T-cell (primary cell): ENCODE results near the gene NTRK1. TPM values are rescaled to one million over a fixed set of nuclear protein-coding genes. Genes with fewer than 3 reads are reported as not detected.

Experiments used
- ATAC-seq, 4 experiments: fragments of 200-7000 bp in 3 of 4; fragments of 150-1000 bp in 1 of 4; cut with Tn5 transposase; replicated peaks in 1 of 4; 1 replicate in 3 of 4; 2 replicates in 1 of 4; pipeline ENCODE4 v1.10.0; 2021; ENCODE audit warnings: moderate library complexity in 3 of 4, mild to moderate bottlenecking in 2 of 4, moderate number of reproducible peaks in 1 of 4
- CTCF ChIA-PET, 2 donors: fragments of 300-600 bp; sonication (Branson Sonifier 250); formaldehyde crosslinking; loops; one replicate each; lab custom pipeline; 2022; ENCODE audit warnings: antibody characterized with exemption in 2 of 2; lab: Charles Lee
- POLR2A ChIA-PET, 2 donors: fragments of 300-600 bp; sonication (Branson Sonifier 250); formaldehyde crosslinking; loops; one replicate each; lab custom pipeline; 2022; ENCODE audit warnings: antibody characterized with exemption in 2 of 2; lab: Charles Lee
- DNase-seq, 35 experiments: peaks; one replicate each; pipeline versions ENCODE4 v3.0.0 to v3.0.0-alpha.2; 2013 to 2023
- H3K27ac ChIP-seq: one replicate; pipeline ENCODE4 v1.5.1; 2013; ENCODE audit warnings: low read length
- H3K27me3 ChIP-seq, 2 experiments: replicated peaks in 1 of 2; 1 replicate in 1 of 2; 2 replicates in 1 of 2; pipeline versions ENCODE4 v1.6.1 to v1.7.0; 2013; ENCODE audit warnings: low read length in 1 of 2, mixed read lengths in 1 of 2; ENCODE audit not compliant: control insufficient read depth in 2 of 2, insufficient read depth in 2 of 2; ENCODE audit errors: extremely low read depth in 1 of 2
- H3K36me3 ChIP-seq, 2 donors: 1 replicate in 1 of 2; 2 replicates in 1 of 2; pipeline versions ENCODE4 v1.6.1 to v1.7.0; 2013; ENCODE audit warnings: low read length in 1 of 2; ENCODE audit not compliant: control insufficient read depth in 2 of 2, insufficient read depth in 1 of 2; ENCODE audit errors: extremely low read depth in 1 of 2
- H3K4me1 ChIP-seq, 2 experiments: 1 replicate in 1 of 2; 2 replicates in 1 of 2; pipeline versions ENCODE4 v1.6.1 to v1.7.0; 2013; ENCODE audit warnings: low read length in 2 of 2, mixed read lengths in 1 of 2; ENCODE audit not compliant: insufficient read depth in 2 of 2, control insufficient read depth in 1 of 2; ENCODE audit errors: extremely low read depth in 1 of 2
- H3K4me3 ChIP-seq, 2 donors: 1 replicate in 1 of 2; 2 replicates in 1 of 2; pipeline versions ENCODE4 v1.5.1 to v1.7.0; 2013; ENCODE audit warnings: mild to moderate bottlenecking in 2 of 2, low read length in 1 of 2, moderate library complexity in 1 of 2; ENCODE audit not compliant: control insufficient read depth in 1 of 2; ENCODE audit errors: extremely low read depth in 1 of 2
- H3K9me3 ChIP-seq: 2 replicates; pipeline ENCODE4 v1.7.0; 2013
- H3K27ac Mint-ChIP-seq, 2 donors: one replicate each; pipeline ENCODE4 v1.8.0; 2020 to 2021; ENCODE audit warnings: mild to moderate bottlenecking in 2 of 2, mixed read lengths in 2 of 2
- H3K27me3 Mint-ChIP-seq, 2 donors: one replicate each; pipeline ENCODE4 v1.8.0; 2021 to 2022; ENCODE audit warnings: mixed read lengths in 2 of 2
- H3K36me3 Mint-ChIP-seq: one replicate; pipeline ENCODE4 v1.8.0; 2021; ENCODE audit warnings: mixed read lengths
- H3K4me1 Mint-ChIP-seq, 3 donors: one replicate each; pipeline ENCODE4 v1.8.0; 2020 to 2022; ENCODE audit warnings: mixed read lengths in 3 of 3, mild to moderate bottlenecking in 1 of 3
- H3K4me3 Mint-ChIP-seq, 3 donors: one replicate each; pipeline ENCODE4 v1.8.0; 2020 to 2022; ENCODE audit warnings: mild to moderate bottlenecking in 3 of 3, mixed read lengths in 3 of 3, moderate library complexity in 3 of 3
- H3K9me3 Mint-ChIP-seq, 3 donors: one replicate each; pipeline ENCODE4 v1.8.0; 2020 to 2022; ENCODE audit warnings: mixed read lengths in 3 of 3
- WGBS: methylation state at CpG from one replicate; pipeline ENCODE4 v1.1.5; 2013; ENCODE audit warnings: missing lambda C conversion rate; ENCODE audit not compliant: insufficient coverage; 5-methylcytosine and 5-hydroxymethylcytosine counted together
- total RNA-seq, 35 experiments: library from RNA in 6 of 35; stranded (reverse) in 6 of 35; fragments of 120-200 nt in 1 of 35; gene quantifications; one replicate each; pipeline versions ENCODE4 v1.2.1 to v1.2.4 and lab custom pipeline; 2013 to 2026

The NTRK1 gene
- total RNA-seq, 5 donors from 2014 or later (not counting 1 experiment from before 2014, with no cell fraction given) = 0.36 to 1.2 (median 0.60) TPM

DNA sequence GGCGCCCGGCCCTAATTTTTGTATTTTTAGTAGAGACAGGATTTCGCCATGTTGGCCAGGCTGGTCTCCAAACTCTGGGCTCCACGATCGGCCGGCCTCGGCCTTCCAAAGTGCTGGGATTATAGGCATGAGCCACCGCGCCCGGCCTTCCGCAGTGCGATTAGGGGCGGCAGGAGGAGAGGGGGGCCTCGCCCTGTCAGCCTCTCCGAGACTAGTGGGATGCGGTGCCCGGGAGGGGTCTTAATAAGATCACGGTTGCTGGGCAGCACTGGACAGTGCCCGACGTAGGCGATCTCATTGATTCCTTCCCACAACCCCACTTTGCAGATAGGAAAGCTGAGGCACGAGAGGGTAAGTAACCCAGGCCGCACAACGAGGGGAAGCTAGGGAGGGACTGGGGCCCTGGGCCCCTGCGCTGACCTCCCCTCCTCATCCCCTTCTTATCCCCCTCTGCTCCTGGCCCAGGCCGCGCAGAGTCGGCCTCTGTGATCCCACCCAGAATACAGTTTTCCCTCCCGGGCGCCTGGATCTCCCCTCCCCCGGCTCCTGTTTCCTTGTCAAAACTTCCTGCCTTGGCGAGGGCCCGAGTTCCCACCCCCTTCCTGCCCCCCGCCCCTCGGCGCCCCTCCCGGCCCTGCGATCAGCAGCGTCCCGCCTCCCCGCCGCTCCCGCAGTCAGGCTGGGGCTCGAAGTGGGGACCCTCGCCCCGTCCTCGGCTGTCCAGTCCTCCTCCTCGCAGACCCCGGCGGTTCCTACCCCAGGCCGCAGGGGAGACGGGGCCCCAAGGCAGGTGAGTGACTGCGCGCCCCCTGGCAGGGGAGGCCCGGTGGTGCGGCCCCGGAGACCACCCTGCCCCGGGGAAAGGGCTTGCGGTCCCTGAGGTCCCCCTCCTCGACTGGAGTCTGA, 32.6 kb downstream of the NTRK1 start, which contains the start of gene PEAR1:
Gene PEAR1 (plus strand): TSS at position 671 of the 906 bp plus-strand sequence. CDS start 10,209 bp downstream, outside the sequence.
- peak in 2 of 35 experiments; percentile 3 to 9 for DNase-seq
- WGBS = 12% methylated on average over 48 of the region's 60 CpGs
- no peaks in the 10 kb centered on the region for H3K9me3 Mint-ChIP-seq
- peaks cover 17 to 25% (median 23%) of the 10 kb centered on the region in 3 donors for H3K4me1 Mint-ChIP-seq
- no peaks in the 10 kb centered on the region for H3K36me3 Mint-ChIP-seq
- peaks cover 23 to 62% of the 10 kb centered on the region in 2 donors for H3K27me3 Mint-ChIP-seq
- H3K27ac ChIP-seq = no peak within 1 kb of the TSS
- peaks cover 0 to 80% of the 10 kb centered on the region in 2 experiments for H3K27me3 ChIP-seq
- ATAC-seq = no peak
- H3K9me3 ChIP-seq = no peaks in the 10 kb centered on the region
- CTCF ChIA-PET = interaction anchor here (0.6 to 1.7 kb wide), 9 partner anchors 14 to 564 kb away, joined by 3 to 6 read pairs (median 3); no protein-coding TSS in a partner anchor
- H3K4me1 ChIP-seq = peaks cover 4 to 34% of the 10 kb centered on the region in 2 experiments
- no peak within 1 kb of the TSS for H3K27ac Mint-ChIP-seq
- peak within 1 kb of the TSS; percentile 61 to 75 (median 62) for H3K4me3 Mint-ChIP-seq
- H3K4me3 ChIP-seq = peak within 1 kb of the TSS; percentile 24 to 69
- POLR2A ChIA-PET = no interaction called here
- H3K36me3 ChIP-seq = no peaks in the 10 kb centered on the region

DNA sequence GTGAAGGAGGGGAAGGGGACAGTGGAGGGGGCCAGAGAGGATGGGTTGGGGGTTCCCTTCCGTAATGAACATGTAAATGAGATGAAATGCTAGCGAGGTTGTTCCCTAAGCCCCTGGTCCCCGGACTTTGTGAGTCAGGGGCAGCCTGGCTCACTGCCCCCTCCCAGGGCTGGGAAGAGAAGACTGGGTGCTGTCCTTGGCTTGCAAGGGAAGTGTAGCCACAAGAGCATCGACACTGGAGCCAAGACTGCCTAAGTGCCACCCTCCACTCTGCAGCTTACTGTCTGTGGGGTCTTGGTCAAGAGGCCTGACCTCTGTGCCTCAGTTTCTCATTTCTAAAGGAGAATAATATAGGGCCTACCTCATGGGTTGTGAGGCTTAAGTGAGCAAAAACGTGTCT, 33.3 kb downstream of the NTRK1 start:
- no peaks in the 10 kb centered on the region for H3K9me3 Mint-ChIP-seq
- no peaks in the 10 kb centered on the region for H3K36me3 Mint-ChIP-seq
- peaks cover 26 to 65% of the 10 kb centered on the region in 2 donors for H3K27me3 Mint-ChIP-seq
- CTCF ChIA-PET = no interaction called here
- H3K4me3 ChIP-seq = no peak overlapping the region
- H3K4me1 ChIP-seq = peaks cover 4 to 35% of the 10 kb centered on the region in 2 experiments
- H3K9me3 ChIP-seq = no peaks in the 10 kb centered on the region
- peak overlapping the region in 2 of 3 donors; percentile 43 to 57 for H3K4me3 Mint-ChIP-seq
- no peak overlapping the region for H3K27ac Mint-ChIP-seq
- H3K4me1 Mint-ChIP-seq = peaks cover 22 to 30% (median 26%) of the 10 kb centered on the region in 3 donors
- POLR2A ChIA-PET = no interaction called here
- peaks cover 0 to 78% of the 10 kb centered on the region in 2 experiments for H3K27me3 ChIP-seq
- no peak overlapping the region for H3K27ac ChIP-seq
- no peak for DNase-seq
- H3K36me3 ChIP-seq = no peaks in the 10 kb centered on the region
- WGBS = 46% methylated on average over 3 of the region's 5 CpGs
- ATAC-seq = no peak

DNA sequence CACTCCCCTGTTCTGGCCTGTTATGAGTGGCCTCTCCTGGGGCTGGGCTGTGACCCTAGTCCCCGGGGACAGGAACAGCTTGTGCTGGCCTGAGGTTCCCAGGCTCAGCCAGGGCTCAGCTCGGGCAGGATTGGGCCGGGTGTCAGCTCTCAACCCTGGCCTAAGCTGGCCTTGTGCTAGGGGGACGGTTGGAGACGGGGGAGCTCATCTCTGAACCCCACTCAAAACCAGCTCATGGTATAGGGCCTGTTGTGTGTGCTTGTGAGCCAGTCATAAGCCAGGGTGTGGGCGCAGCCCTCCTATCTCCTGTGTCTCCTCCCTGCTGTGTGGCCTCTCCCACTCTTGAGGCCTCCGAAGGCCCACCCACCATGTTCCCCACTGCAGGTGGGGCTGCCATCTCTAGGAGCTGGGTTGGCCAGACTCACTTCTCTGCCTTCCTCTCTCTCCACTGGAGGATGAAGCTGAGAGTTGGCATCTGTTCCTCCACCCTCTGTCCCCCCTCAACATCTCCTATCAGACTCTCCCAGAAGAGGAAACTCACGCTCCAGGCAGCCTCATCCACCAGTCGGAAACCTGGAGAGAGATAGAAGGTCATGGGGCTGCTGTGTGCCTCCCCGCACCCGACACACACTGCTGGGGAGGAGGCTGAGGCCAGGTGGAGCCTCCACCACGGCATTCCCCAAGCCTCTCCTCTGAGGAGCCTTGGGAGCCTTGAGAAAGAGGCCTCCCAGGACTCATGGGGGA, 34.2 kb downstream of the NTRK1 start:
- H3K4me1 Mint-ChIP-seq = peaks cover 22 to 30% (median 26%) of the 10 kb centered on the region in 3 donors
- no peak overlapping the region for H3K27ac ChIP-seq
- peaks cover 0 to 85% of the 10 kb centered on the region in 2 experiments for H3K27me3 ChIP-seq
- H3K4me3 Mint-ChIP-seq = no peak overlapping the region
- no peaks in the 10 kb centered on the region for H3K9me3 ChIP-seq
- no peak for DNase-seq
- H3K9me3 Mint-ChIP-seq = no peaks in the 10 kb centered on the region
- peaks cover 25 to 61% of the 10 kb centered on the region in 2 donors for H3K27me3 Mint-ChIP-seq
- H3K36me3 Mint-ChIP-seq = no peaks in the 10 kb centered on the region
- WGBS = 91% methylated on average over 2 of the region's 12 CpGs
- H3K27ac Mint-ChIP-seq = no peak overlapping the region
- no peaks in the 10 kb centered on the region for H3K36me3 ChIP-seq
- H3K4me3 ChIP-seq = no peak overlapping the region
- ChIA-PET POLR2A (no interaction called here), CTCF (no interaction called here)
- no peak for ATAC-seq
- peaks cover 4 to 35% of the 10 kb centered on the region in 2 experiments for H3K4me1 ChIP-seq

DNA sequence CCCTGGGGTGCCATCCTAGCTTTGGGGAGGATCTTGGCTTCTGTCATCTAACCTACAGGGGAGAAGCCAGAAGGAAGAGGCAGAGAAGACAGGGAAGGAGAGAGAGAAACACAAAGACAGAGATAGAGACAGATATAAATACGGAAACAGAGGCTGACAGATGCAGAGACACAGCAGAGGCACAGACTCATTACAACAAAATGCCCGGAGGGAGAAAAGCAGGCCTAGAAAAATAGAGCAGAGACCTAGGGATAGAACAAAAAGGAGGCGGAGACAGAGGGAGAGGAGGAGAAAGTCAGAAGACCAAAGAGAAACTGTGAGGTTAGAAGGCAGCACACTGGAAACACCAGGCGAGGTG, 34.8 kb downstream of the NTRK1 start:
- CTCF ChIA-PET = no interaction called here
- no peak overlapping the region for H3K27ac Mint-ChIP-seq

DNA sequence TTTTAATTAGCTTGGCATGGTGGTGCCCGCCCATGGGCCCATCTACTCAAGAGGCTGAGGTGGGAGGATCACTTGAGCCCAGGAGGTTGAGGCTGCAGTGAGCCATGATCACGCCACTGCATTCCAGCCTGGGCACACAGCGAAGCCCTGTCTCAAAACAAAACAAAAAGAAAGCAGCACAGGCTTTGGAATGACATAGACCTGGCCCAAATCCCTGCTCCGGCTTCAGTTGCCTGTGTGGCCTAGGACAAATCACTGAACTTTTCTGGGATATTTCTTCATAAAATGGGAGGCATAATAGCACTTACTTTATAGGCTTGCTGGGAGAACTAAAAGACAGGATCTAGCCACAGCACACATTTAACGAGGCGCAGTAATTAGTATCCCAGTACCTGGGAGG, 35.3 kb downstream of the NTRK1 start:
- Mint-ChIP-seq H3K4me1 (peaks cover 18 to 24% (median 23%) of the 10 kb centered on the region in 3 donors), H3K27ac (no peak overlapping the region)

More for the DNA sequence above, 34.8 kb downstream of the NTRK1 start:
- ATAC-seq (no peak), DNase-seq (no peak)
- no peak overlapping the region for H3K4me3 ChIP-seq
- H3K4me1 ChIP-seq = peaks cover 4 to 32% of the 10 kb centered on the region in 2 experiments
- H3K27me3 ChIP-seq = peaks cover 0 to 87% of the 10 kb centered on the region in 2 experiments
- Mint-ChIP-seq H3K36me3 (no peaks in the 10 kb centered on the region), H3K9me3 (no peaks in the 10 kb centered on the region), H3K4me3 (no peak overlapping the region), H3K4me1 (peaks cover 18 to 25% (median 23%) of the 10 kb centered on the region in 3 donors), H3K27me3 (peaks cover 21 to 58% of the 10 kb centered on the region in 2 donors)
- no peaks in the 10 kb centered on the region for H3K9me3 ChIP-seq
- H3K27ac ChIP-seq = no peak overlapping the region
- no peaks in the 10 kb centered on the region for H3K36me3 ChIP-seq
- 93% methylated on average over 3 of the region's 4 CpGs for WGBS
- POLR2A ChIA-PET = no interaction called here

DNA sequence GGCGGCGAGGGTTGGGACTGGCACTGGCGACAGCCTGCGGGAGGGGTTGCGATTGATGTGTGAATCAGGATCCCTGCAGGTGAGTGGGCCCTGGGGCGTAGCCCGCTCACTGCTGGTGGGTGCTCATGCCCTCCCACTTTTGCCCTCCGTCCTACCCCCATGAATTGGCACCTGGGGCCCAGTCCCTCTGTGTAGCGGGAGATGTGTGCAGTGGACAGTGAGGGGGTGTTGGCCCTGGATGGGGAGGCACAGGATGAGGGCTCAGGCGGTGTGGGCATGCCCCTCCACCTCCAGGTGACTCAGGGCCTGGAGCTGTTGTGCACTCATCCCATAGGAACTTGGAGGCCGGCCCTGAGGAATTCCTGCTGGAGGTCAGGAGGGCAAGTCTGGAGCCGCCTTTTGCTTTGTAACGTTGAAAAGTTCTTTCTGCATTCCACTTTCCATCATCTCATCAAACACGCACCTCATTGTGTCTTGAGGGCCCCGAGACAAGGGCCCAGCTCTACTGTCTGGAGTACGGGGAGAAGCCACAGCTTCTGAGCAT, 35.9 kb downstream of the NTRK1 start:
- WGBS = 90% methylated on average over 7 of the region's 16 CpGs
- no peak for DNase-seq
- no peaks in the 10 kb centered on the region for H3K36me3 Mint-ChIP-seq
- H3K4me3 ChIP-seq = no peak overlapping the region
- no peaks in the 10 kb centered on the region for H3K36me3 ChIP-seq
- no peak overlapping the region for H3K27ac ChIP-seq
- no peak overlapping the region for H3K4me3 Mint-ChIP-seq
- ChIA-PET CTCF (no interaction called here), POLR2A (no interaction called here)
- no peak for ATAC-seq
- peak overlapping the region in 1 of 2 donors; percentile 43 for H3K27ac Mint-ChIP-seq
- H3K27me3 ChIP-seq = peaks cover 0 to 95% of the 10 kb centered on the region in 2 experiments
- peaks cover 17 to 24% (median 22%) of the 10 kb centered on the region in 3 donors for H3K4me1 Mint-ChIP-seq
- H3K4me1 ChIP-seq = peaks cover 4 to 32% of the 10 kb centered on the region in 2 experiments
- H3K9me3 Mint-ChIP-seq = no peaks in the 10 kb centered on the region
- no peaks in the 10 kb centered on the region for H3K9me3 ChIP-seq
- H3K27me3 Mint-ChIP-seq = peaks cover 14 to 57% of the 10 kb centered on the region in 2 donors

More for the DNA sequence above, 35.3 kb downstream of the NTRK1 start:
- Histone ChIP-seq H3K36me3 (no peaks in the 10 kb centered on the region), H3K27me3 (peaks cover 0 to 91% of the 10 kb centered on the region in 2 experiments), H3K27ac (no peak overlapping the region), H3K4me3 (no peak overlapping the region), H3K9me3 (no peaks in the 10 kb centered on the region), H3K4me1 (peaks cover 4 to 32% of the 10 kb centered on the region in 2 experiments)
- Mint-ChIP-seq H3K9me3 (no peaks in the 10 kb centered on the region), H3K36me3 (no peaks in the 10 kb centered on the region), H3K27me3 (peaks cover 19 to 57% of the 10 kb centered on the region in 2 donors), H3K4me3 (no peak overlapping the region)
- ChIA-PET CTCF (no interaction called here), POLR2A (no interaction called here)
- WGBS = 83% methylated on average over 3 of the region's 6 CpGs
- no peak for DNase-seq
- ATAC-seq = no peak
